Gastrocnemius medialis (tissue), 4 donors: ENCODE measurements around the gene IRF2BPL. TPM values are rescaled to one million over a fixed set of nuclear protein-coding genes. Genes with fewer than 3 reads are reported as not detected.

Experiments used
- ATAC-seq, 2 donors: fragments of 150-250 bp; one replicate each; pipeline ENCODE4 v1.9.1; 2016
- DNase-seq, 2 donors: peaks; one replicate each; pipeline ENCODE4 v3.0.0-alpha.2; 2019
- H3K27ac ChIP-seq, 4 donors: fragments of 200-600 bp; sonication (generic); 1 replicate in 1 of 4; 2 replicates in 3 of 4; pipeline ENCODE4 v1.5.1; 2016 to 2018; ENCODE audit warnings: mild to moderate bottlenecking in 2 of 4, moderate library complexity in 1 of 4
- H3K27me3 ChIP-seq, 3 donors: fragments of 200-600 bp; sonication (generic) in 2 of 3; 1 replicate in 1 of 3; 2 replicates in 2 of 3; pipeline versions ENCODE4 v1.5.1 to v1.6.0; 2016 to 2019; ENCODE audit warnings: mild to moderate bottlenecking in 1 of 3, moderate library complexity in 1 of 3
- H3K36me3 ChIP-seq, 2 donors: fragments of 200-600 bp; sonication (generic) in 1 of 2; one replicate each; pipeline ENCODE4 v1.5.1; 2017 to 2018
- H3K4me1 ChIP-seq, 2 donors: fragments of 200-600 bp; sonication (generic) in 1 of 2; one replicate each; pipeline ENCODE4 v1.5.1; 2016 to 2017; ENCODE audit warnings: mild to moderate bottlenecking in 2 of 2
- H3K4me3 ChIP-seq, 4 donors: fragments of 200-600 bp; sonication (generic) in 3 of 4; 1 replicate in 1 of 4; 2 replicates in 3 of 4; pipeline ENCODE4 v1.5.1; 2016 to 2019; ENCODE audit warnings: mild to moderate bottlenecking in 2 of 4
- H3K9me3 ChIP-seq, 3 donors: fragments of 200-600 bp; sonication (generic) in 2 of 3; 1 replicate in 1 of 3; 2 replicates in 2 of 3; pipeline ENCODE4 v1.5.1; 2016 to 2019
- CTCF ChIP-seq, 5 experiments: fragments of 450-650 bp in 3 of 5; fragments of 200-600 bp in 2 of 5; sonication (generic) in 2 of 5; IDR thresholded peaks in 4 of 5; conservative IDR thresholded peaks in 1 of 5; 1 replicate in 4 of 5; 2 replicates in 1 of 5; pipeline ENCODE4 v1.5.1; 2016 to 2019; ENCODE audit warnings: antibody characterized with exemption in 5 of 5, mild to moderate bottlenecking in 3 of 5, moderate library complexity in 3 of 5
- POLR2A ChIP-seq, 2 donors: fragments of 450-650 bp; IDR thresholded peaks; one replicate each; pipeline ENCODE4 v1.6.1; 2017; ENCODE audit warnings: antibody characterized with exemption in 2 of 2, mild to moderate bottlenecking in 2 of 2, moderate library complexity in 2 of 2
- in situ Hi-C, 4 donors: fragments of 200-750 bp; cut with MboI; loops; one replicate each; pipeline versions ENCODE4 v1.15.0 to v1.8.0; 2017; ENCODE audit warnings: low sequenced_read_pairs in 4 of 4
- intact Hi-C: fragments of 100-400 bp; cut with DNase I; formaldehyde crosslinking; loops from one replicate; pipeline ENCODE4 v1.15.1; 2023; ENCODE audit warnings: low total_unique reads
- total RNA-seq, 4 donors: library from RNA; depleted of rRNA; stranded (reverse); fragments of >200 nt; gene quantifications; one replicate each; pipeline versions ENCODE4 v1.1.0 to v1.2.3, GENCODE V29; 2016

IRF2BPL gene
- total RNA-seq, 4 donors from 2014 or later: 15.0 to 26.4 (median 17.0) TPM

GRCh38 chr14:77037215-77037937, 8.9 kb upstream of the IRF2BPL start:
- intact Hi-C loops (no loop called here), in situ Hi-C loops (no loop called here)
- DNase-seq (no peak), ATAC-seq (no peak)
- peak overlapping the region; percentile 84 to 100 (median 98) for H3K27ac ChIP-seq
- no peaks in the 10 kb centered on the region for H3K9me3 ChIP-seq
- no peaks in the 10 kb centered on the region for H3K27me3 ChIP-seq
- H3K4me1 ChIP-seq: peaks cover 68 to 75% of the 10 kb centered on the region in 2 donors
- H3K4me3 ChIP-seq: no peak overlapping the region
- TF ChIP-seq POLR2A (IDR thresholded peaks at IDR 0.05): no peak
- no peak for TF ChIP-seq CTCF (IDR thresholded peaks at IDR 0.05 in 4 of 5, conservative IDR thresholded peaks at IDR 0.05 in 1 of 5)
- H3K36me3 ChIP-seq: no peaks in the 10 kb centered on the region

- Histone ChIP-seq H3K27me3 (no peaks in the 10 kb centered on the region), H3K4me3 (no peak overlapping the region), H3K27ac (peak overlapping the region; percentile 84 to 100 (median 98)), H3K4me1 (peaks cover 69 to 75% of the 10 kb centered on the region in 2 donors), H3K9me3 (no peaks in the 10 kb centered on the region), H3K36me3 (no peaks in the 10 kb centered on the region)
- DNase-seq (no peak), ATAC-seq (no peak)
- intact Hi-C loops (no loop called here), in situ Hi-C loops (no loop called here)
- TF ChIP-seq CTCF (IDR thresholded peaks at IDR 0.05 in 4 of 5, conservative IDR thresholded peaks at IDR 0.05 in 1 of 5): no peak
- TF ChIP-seq POLR2A (IDR thresholded peaks at IDR 0.05): no peak
These were observed 8.1 kb upstream of the IRF2BPL start for GRCh38 chr14:77036484-77037214.

- DNase-seq (no peak), ATAC-seq (no peak)
- no peak for TF ChIP-seq CTCF (IDR thresholded peaks at IDR 0.05 in 4 of 5, conservative IDR thresholded peaks at IDR 0.05 in 1 of 5)
- TF ChIP-seq POLR2A (IDR thresholded peaks at IDR 0.05): no peak
- Histone ChIP-seq H3K27me3 (no peaks in the 10 kb centered on the region), H3K4me1 (peaks cover 69 to 75% of the 10 kb centered on the region in 2 donors), H3K9me3 (no peaks in the 10 kb centered on the region), H3K36me3 (no peaks in the 10 kb centered on the region), H3K27ac (peak overlapping the region in 3 of 4 donors; percentile 95 to 100 (median 100)), H3K4me3 (no peak overlapping the region)
- in situ Hi-C loops (no loop called here), intact Hi-C loops (no loop called here)
These were observed 6.8 kb upstream of the IRF2BPL start for GRCh38 chr14:77035267-77035666.

- H3K4me3 ChIP-seq: peak overlapping the region; percentile 55 to 70 (median 59)
- no peak for TF ChIP-seq CTCF (IDR thresholded peaks at IDR 0.05 in 4 of 5, conservative IDR thresholded peaks at IDR 0.05 in 1 of 5)
- TF ChIP-seq POLR2A (IDR thresholded peaks at IDR 0.05): peak; percentile 50 to 55
- H3K27ac ChIP-seq: peak overlapping the region; percentile 95 to 100 (median 100)
- ATAC-seq (peak; percentile 22 to 34), DNase-seq (peak; percentile 69 to 84)
- intact Hi-C loops: loop anchor here (1.0 to 2.0 kb wide), 2 partner anchors 8 to 115 kb away; no protein-coding TSS in a partner anchor
- no peaks in the 10 kb centered on the region for H3K27me3 ChIP-seq
- in situ Hi-C loops: no loop called here
- no peaks in the 10 kb centered on the region for H3K36me3 ChIP-seq
- H3K4me1 ChIP-seq: peaks cover 70 to 74% of the 10 kb centered on the region in 2 donors
- no peaks in the 10 kb centered on the region for H3K9me3 ChIP-seq
These were observed 5.4 kb upstream of the IRF2BPL start for GRCh38 chr14:77033622-77034589.
